NCI-H748 treated with DMSO at 0.1 percent for 48 hours (cell line): ENCODE results near the gene STRBP.

Source experiments
- DNase-seq: peaks from one replicate; lab custom pipeline; 2025; lab: John Stamatoyannopoulos, UW

STRBP gene

DNA sequence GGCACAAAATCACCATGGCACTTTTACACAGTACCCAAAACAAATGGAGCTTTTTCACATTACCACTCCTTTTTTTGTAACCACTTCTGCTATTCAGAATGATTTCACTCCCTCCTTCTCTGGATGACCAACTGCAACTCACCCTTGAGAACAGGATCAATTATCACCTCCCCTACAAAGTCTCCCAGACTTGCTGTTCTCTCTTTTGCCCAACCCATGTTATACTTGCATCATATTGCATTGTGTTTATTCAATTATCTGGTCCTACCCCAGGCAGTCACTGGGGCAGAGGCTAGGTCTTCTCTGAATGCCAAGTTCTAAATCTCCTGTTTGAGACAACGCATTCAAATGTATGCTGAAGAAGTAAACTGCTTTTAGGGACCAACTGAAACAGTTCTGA lies 139.0 kb downstream of the STRBP start:
- no peak for DNase-seq

- no peak for DNase-seq
These were observed 139.8 kb downstream of the STRBP start for GRCh38 chr9:123128591-123128990.

DNA sequence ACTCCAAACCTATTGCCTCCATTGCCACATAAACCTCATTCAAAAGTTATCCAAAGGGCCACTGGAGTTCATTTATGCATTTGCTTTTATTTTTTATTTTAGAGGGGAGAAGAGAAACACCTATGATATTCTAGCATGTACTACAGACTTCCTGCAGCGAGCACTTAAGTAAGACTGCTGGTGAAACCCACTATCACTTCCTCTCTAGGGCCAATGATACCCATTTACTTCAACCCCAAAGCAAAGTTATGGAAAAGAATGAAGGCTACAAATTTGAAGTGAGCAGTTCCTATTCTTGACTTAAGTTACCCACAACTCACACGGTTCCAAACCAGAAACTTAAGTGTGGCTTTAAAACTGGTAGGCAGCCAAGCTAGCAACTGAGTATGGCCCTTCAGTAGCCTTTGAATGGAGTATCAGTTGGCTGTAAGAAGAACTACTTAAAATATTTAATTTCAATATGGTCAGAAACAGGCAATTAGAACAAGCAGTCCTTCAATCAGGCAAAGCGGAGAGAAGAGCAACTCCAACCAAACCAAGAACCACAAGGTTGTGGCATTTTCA lies 140.8 kb downstream of the STRBP start:
- no peak for DNase-seq

DNA sequence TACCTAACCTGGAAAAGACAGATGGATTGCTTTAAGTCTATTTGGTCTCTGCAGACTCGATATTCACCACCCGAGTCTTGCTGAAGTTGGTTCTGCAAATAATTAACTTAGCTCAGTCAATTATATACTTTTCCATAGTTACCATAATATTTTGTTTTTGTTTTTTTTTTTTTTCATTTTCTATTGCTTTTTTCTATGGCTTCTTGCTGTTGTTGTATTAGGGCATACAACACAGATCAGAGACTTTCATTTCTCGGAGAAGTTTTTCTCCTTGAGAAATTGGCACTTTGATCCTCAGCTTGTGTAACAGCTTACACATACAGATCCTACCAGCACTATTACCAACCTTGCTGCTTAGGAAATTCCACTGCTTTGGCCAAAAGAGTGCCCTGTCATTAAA lies 146.9 kb downstream of the STRBP start:
- no peak for DNase-seq

- no peak for DNase-seq
These were observed 147.4 kb downstream of the STRBP start for GRCh38 chr9:123120953-123121352.

- DNase-seq, result no peak
These were observed 148.3 kb downstream of the STRBP start for GRCh38 chr9:123120131-123120530.

DNA sequence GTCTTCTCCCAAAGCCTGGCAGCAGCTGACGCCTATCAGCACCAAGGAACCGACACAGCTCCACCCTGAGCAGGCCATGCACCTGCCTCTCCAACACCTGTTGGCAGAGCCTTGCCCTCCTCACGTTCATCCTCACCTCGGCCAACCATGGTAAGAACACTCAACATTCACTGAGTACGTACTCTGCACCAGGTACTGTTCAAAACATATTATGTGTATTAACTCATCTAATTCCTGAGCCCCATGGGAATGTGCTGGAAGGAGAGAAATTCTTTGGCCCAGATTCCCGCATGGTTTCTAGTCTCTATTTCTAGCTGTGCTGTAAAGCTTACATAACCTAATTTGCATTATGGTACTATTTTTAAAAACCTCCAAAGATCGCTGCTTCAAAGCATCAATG lies 148.8 kb downstream of the STRBP start:
- DNase-seq, result no peak

- DNase-seq, result no peak
These were observed 152.3 kb downstream of the STRBP start for GRCh38 chr9:123116036-123116435.

- no peak for DNase-seq
These were observed 153.1 kb downstream of the STRBP start for GRCh38 chr9:123115146-123115913.

- DNase-seq, result no peak
These were observed 155.2 kb downstream of the STRBP start for GRCh38 chr9:123113185-123113584.

GRCh38 chr9:123112015-123112975 lies 156.1 kb downstream of the STRBP start:
- DNase-seq, result no peak

- DNase-seq, result no peak
These were observed 156.9 kb downstream of the STRBP start for GRCh38 chr9:123111427-123112014.

- DNase-seq, result no peak
These were observed 158.7 kb downstream of the STRBP start for GRCh38 chr9:123109540-123110279.

- no peak for DNase-seq
These were observed 159.4 kb downstream of the STRBP start for GRCh38 chr9:123108976-123109375.

- no peak for DNase-seq
These were observed 160.6 kb downstream of the STRBP start for GRCh38 chr9:123107639-123108285.

GRCh38 chr9:123105490-123105889 lies 162.9 kb downstream of the STRBP start:
- DNase-seq, result no peak

DNA sequence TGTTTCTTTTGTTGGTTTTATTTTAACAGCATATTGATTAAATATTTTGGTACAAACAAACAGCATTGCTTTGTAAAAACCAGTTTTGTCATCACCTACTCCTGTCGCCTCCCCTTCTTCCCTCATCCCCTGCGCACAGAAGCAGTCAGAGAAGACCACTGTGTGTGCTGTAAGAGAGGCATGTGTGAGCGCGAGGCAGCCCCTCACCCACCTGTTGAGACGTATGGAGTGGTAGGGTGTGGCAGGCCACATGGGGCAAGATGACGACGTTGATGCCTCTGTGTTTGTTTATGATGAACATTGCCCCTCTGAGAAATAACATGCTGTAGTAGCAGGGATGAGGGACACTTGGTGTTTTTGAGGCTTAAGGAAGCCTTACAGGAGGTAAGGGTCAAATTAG lies 163.6 kb downstream of the STRBP start:
- no peak for DNase-seq

DNA sequence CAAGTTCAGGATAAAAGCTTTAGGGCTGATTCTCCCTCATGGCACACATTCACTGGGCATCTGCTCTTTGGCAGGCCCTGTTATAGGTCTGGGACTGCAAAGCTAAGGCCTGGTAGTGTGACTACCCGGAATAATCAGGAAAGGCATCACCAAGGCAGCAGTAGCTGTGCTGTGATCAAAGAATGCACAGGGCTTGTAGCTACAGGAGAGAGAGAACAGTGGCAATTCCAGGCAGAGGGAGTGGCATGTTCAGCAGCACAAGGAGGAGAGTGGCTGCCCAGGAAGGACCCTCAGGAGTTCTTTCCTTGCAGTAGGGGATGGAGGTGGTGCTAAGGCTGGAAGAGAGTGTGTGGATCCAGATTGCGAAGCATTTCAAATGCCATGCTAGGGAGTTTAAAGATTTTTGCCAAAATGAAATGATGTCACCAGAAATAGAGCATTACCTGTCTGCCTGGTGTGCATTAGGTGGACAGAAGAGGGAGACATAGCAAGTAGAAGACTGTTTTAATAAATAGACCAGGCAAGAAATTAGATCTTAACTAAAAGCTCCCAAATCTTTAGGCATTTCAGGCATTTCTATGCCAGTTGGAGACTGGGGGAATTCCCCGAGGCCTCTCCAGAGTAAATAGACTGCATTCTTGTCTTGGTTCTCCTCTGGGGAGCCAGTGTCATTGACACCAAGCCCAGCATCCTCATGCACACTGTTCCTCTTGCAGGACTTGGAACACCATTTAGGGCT lies 165.8 kb downstream of the STRBP start:
- DNase-seq, result no peak

DNA sequence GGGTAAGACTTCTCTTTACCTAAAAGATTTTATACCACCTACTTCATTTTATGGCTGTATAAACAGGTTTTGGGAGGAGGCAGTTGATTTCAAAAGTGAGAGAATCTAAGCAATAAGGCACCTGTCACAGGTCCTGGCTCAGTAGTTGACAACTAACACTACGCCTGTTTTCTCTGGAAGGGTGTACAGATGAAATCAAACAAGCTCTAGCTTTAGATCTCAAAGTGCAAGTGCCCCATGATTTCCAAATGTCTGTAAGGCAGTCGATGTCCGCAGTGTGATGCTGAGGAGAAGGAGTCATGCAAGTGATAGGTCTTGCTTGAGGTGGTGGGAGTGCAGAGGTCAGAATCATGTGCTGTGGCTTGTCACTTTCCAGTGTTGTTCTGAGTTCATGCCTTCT lies 168.8 kb downstream of the STRBP start:
- no peak for DNase-seq

DNA sequence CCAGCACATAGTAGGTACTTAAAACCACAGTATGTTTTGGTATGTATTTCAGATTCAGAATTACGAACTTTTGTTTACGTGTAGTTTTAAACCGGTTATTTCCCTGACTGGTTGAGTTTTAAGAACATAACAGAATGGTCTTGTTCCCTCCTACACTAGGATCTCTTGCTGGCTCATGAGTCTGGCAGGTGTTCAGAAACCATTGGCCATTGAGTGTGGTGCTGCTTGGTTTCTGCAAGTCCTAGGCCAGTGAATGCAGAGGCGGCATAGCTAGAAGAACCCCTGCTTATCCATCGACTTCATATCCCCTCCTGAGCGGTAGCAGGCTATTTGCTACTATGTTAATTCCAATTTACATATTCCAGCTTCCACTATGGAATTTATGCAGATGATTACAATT lies 169.3 kb downstream of the STRBP start:
- no peak for DNase-seq

DNA sequence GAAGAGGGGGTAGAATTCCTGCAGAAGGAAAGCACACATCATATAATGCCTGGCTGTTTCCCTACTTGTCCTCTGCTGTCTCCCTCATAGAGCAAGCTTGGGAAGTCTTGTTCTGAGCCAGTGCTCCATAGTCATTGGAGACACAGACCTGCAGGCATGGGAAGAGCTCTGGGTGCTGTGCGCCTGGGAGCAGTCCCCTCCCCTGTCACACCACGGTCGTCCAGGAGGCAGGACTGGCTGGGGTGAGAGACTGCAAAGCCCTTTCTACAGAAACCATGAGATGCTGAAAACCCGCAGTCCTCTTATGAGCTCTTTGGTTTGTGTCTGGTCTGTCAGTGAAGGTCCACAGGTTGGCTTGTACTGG lies 170.3 kb downstream of the STRBP start:
- no peak for DNase-seq
